NCI-H2029 treated with DMSO at 0.1 percent for 48 hours (cell line): Measurements from ENCODE around the gene NCS1.

ENCODE experiments used
- DNase-seq: peaks from one replicate; lab custom pipeline; 2025; lab: John Stamatoyannopoulos, UW

Gene NCS1

DNA sequence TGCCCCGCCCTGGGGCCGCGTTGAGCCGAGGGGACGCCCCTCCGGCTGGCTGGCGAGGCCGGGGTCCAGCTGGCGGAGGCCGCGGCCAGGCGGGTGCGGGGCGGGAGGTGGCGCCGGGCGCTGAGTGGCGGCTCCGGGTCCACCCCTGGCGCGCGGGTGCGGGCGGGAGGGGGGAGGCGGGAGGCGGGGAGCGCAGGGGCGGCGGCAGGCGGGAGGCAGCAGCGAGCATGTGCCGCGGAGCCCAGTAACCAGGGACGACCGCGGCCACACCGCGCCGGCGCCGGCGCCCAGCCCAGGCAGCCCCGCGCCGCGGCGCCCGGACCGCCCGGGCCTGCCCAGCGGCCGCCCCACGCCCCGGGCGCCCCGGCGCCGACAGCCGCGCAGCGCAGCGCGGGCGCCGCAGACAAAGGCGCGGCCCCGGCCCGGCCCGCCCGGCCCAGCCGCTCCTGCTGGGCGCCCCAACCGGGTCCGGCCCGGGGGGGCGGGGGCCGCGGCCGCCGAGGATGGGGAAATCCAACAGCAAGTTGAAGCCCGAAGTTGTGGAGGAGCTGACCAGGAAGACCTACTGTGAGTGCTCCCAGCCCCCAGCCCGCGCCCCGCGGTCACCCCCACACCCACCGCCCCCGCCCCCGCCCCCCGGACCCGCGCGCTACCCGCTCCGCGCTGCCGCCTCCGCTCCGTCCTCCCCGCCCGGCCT lies at the start of gene NCS1:
Gene NCS1, plus strand, starts transcription at position 244 of the 697 bp plus-strand sequence. Its CDS starts 260 bp downstream, at position 504.
- DNase-seq = no peak

DNA sequence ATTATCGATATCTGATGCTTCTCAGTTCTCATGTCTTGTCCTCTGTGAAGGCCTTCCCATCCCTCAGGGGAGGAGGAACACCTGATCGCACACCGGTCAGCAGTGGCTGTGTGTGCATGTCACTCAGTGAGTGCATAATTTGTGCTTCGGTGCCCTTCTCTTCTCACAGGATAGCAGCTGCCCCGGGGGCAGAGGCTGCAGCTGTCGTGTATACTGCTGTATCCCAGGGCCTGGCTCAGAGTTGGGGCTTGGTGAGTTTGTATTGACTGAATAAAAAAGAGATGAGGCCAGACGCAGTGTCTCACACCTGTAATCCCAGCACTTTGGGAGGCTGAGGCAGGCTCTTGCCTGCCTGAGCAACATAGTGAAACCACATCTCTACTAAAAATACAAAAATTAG lies 49.7 kb upstream of the NCS1 start:
- DNase-seq = no peak

DNA sequence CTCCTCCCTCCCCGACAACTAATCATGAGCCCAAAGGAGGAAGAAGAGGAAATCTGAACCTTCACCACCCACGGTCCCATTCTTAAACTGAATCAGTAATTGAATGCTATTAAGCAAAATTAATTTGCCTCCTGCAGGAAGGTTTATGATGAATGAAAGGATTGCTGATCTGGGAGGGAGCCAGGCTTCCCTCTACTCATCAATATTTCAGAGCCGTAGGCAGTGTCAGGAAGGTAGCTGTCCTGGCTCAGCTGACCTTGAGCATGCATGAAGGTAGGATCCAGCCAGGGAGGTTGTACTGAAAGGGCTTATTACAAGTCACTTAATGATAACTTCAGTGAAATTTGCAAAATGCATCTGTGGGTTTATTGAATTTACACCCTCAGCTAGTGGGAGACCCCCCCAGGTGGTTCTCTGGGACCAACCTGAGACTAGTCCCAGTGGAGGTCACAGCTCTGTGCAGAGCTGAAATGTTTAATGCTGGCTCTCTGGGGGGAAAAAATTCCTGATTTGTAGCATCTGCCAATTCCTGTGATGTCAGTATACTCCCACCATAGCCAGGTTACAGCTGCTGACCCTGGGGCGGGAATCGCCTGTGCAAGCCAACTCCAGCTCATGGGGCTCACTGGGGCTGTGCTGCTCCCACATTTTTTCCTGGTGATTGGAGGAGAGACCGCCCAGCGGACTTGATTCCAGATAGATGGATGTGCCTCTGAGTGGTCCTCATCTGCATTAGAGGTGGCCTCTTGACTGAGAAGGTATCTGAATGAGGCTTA lies 47.9 kb upstream of the NCS1 start:
- DNase-seq = no peak

DNA sequence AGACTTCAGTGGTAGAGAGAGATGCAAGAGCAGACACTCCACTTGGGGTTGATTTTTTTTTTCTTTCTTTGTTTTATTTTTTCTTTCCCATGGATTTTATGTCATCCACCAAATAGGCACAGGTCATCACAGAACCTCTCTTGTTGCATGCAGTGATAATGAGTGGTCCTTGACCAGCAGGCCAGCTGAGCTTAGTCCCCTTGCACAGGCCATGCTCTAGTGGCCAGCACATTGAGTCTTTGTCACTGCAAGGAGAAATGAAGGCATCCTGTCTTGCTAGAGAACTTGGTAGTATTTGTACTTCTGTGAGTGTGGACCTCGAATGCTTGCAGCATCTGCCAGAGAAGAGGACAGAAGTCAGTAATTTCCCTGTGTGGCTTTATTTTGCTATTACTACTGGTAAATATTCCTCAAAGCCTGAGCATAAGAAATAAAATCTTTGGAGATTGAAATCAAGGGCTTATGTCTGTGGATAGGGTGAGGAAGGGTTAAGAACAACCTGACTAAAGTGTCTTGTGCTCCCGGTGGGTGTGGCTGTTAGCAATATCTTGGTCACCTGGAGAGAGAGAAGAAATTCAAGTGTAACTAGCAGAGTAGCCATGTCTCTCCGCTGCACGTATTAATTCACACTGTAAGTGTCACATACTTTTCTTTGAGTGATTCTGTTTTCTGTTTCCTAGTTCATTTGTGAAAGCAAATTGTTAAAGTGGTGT lies 45.3 kb upstream of the NCS1 start:
- DNase-seq = no peak

DNA sequence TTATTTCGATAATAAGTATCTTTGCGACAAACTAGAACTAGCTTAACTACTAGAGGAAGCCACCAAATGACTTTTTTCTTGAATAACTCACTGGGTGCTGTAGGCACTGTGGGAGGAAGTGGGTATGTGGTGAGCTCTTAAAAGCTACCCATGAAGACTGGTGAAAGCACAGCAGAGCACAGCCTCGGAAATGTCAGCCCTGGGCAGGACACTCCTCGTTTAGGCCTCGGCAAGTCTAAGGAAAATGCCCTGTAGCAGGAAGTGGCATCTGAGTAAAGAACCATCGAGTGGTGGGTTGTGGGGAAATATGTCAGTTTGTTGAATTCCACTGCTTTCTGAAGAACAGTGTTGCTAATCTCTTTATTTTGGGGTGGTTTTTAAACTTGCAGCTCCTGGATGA lies 44.0 kb upstream of the NCS1 start:
- DNase-seq = no peak

DNA sequence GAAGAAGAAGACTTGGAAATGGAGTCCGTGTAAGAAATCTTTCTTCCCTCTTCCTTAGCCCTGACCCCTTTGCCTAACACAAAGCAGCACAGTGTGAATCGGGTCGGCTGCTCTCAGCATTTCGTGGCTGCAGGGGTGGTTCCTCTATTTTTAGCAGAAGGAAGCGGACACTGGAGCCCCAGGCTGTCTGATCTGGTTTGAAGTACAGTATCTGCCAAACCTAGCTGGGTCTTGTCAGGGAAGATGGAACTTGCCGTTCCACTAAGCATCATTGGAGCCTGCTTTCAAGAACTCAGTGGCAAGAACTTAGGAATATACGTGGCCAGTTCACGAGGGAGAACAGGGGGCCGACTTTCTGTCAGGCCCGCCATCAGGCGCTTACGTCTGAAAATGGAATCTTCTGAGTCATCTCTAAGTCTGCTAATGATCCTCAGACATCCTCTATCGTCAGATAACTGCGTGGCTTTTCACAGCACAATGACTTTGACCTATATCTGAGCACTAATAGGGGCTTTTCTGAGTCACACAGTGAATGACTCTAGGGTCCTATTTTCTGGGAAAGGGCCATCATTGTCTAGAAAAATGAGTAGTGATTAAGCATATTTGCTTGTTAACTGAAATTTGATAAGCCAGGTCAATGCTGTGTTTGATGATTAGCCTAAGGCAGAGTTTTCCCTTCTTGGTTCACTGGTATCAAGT lies 43.3 kb upstream of the NCS1 start:
- DNase-seq = no peak

DNA sequence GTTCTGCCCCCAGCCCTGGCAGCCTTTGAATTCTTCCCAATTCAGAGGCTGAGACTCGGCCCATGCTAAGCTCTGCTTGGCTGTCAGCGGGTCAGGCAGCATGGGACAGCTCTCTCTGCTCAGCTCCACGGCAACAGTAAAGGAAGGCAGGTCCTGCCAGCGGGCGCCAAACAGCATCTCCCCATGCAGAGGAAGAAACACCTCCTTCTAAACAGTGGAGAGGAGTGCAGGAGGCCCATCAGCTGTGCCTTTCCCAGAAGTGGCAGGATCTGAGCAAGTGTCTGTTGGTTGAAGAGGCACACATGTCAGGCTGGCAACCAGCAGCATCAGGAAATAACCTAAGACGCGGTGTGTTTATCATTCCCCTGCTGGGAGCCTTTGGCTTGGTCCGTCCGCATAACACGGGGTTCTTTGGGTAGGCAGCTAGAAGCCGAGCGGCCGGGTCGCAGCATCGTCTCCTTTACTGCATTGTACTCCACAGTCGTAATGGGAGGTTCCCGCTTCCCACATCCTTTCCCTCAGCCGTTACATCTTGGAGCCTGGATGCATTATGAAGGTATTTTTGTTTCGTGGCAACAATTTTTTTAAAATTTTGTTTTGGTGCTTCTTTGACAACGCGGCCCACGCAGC lies 42.7 kb upstream of the NCS1 start:
- no peak for DNase-seq

DNA sequence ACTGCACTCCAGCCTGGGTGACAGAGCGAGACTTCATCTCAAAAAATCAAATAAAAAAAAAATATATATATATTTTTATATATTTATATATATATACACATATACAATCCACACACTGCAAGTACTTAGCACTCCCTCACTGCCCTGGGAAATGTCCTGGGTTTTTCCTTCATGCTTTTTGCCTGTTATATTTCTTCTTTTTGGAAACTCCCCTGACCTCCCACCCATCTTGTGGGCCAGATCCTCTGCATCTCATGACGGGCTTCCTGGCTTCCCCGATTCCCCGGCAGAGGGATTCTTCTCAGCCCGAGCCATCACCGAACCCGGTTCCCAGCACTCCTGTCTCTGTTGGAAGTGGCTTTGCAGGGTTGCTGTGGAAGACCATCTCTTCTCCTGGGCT lies 39.5 kb upstream of the NCS1 start:
- no peak for DNase-seq

DNA sequence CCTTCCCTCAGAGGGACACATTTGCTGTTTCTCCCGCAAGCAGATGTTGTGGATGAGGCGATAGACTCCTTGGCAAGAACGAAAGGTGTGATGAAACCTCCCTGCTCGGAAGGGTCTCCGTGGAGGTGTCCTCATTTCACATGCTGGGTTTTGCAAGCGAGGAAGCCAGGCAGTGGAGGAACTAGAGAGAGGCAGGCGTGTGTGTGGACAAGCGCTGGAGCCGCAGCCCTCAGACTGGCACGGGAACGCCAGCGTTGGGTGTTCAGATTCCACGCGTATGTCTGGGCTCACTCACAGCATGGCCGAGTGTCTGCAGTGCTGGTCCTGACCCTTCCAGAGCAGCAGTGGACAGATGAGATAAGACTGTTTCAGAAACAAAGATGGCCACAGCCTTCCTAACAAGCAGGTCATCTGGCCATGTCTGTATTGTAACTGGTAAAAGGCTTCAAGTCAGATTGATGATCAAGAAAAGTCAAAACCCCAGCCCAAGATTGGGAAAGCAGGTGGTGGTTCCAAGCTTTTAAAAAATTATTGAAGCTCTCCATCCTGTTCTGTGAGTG lies 35.0 kb upstream of the NCS1 start:
- no peak for DNase-seq

DNA sequence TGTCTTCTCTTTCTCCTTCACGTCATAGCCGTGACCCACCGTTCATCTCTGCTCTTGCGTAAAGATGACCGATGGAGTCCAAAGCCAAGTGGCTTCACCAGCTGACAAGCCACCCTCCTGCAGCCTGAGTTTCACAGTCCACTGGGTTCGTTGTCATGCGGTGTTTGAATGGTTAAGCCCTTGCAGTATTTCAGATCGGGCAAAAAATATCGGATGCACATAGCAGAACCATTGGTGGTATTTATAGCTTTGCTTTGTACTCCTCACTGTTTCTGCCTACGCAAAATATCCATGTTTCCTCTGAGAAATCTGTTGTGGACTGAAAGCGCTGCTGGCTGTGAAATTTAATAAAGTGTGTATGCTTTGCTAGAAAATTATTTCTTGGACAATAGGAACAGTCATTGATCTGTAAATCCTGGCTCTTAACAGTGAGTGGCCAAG lies 34.5 kb upstream of the NCS1 start:
- no peak for DNase-seq

DNA sequence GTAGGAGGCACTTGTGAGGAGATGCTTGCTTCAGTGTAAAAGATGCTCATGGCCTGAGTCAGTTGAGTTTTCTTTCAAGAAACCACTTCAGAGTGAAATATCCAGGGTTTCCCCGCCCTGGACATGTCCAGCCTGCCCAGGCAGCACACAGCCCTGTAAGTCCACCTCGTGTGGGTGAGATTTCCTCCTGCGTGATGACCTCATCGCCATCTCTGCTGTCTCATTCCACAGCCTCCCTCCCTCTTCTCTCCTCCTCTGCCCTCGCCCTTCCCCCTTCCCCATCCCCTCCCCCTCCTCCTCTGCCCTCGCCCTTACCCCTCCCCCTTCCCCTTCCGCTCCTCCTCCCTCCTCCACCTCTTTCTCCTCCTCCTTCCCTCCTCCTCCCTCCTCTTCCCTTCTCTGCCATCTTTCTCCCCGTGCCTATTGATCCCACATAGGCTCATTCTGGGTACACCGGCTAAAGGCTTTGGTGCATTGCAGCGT lies 34.0 kb upstream of the NCS1 start:
- no peak for DNase-seq

DNA sequence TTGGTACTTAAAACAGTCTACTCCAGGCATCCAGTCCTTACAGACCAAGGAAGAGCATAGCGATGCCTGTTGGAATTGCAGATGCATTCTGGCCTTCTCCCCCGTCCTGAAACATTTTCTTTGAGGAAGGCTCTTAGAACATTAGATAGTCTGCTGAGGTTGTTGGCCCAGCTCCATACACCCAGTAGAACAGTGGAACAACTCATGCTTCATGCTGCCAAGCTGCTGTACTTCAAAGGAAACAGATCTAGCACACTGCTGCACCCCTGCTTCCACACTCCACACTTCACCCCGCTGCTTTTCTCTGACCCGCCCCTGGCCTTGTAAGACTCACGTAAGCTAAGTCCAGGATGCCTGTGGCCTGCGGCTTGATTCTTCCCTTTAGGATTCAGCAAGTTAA lies 33.4 kb upstream of the NCS1 start:
- DNase-seq = no peak

DNA sequence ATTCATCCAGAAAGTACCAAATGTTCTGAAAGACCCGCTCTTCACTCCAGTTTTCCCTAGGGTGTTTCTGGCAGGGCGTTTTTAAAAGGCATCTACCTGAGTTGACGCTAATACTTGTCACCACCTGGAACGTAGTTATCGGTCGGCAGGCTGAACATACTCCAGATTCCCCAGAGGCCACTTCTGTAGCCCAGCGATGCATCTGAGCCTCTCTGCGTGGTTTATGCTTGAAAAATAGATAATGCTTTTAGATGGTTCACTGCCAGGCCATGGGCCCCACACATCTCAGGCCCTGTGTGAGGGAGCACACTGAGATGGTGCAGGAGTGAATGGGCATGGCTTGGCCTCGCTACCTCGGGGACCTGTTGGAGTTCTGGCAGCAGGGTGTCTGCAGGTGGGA lies 33.0 kb upstream of the NCS1 start:
- no peak for DNase-seq

DNA sequence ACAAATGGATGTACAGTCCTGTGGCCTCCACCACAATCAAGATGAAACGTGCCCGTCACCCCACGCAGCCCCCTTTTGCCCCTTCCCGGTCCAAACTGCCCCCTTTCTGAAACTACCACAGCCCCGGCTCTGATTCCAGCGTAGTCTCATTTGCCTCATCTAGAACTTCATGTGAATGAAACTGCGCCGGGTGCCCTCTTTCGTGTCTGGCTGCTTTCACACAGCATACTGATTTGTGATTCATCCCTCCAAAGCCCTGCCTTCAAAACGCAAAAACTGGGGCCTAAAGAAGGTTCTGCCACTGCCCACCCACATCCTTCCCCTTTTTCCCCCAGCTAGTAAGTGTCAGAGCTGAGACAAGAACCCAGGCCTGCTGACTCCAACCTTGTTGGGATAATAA lies 31.5 kb upstream of the NCS1 start:
- DNase-seq = no peak

DNA sequence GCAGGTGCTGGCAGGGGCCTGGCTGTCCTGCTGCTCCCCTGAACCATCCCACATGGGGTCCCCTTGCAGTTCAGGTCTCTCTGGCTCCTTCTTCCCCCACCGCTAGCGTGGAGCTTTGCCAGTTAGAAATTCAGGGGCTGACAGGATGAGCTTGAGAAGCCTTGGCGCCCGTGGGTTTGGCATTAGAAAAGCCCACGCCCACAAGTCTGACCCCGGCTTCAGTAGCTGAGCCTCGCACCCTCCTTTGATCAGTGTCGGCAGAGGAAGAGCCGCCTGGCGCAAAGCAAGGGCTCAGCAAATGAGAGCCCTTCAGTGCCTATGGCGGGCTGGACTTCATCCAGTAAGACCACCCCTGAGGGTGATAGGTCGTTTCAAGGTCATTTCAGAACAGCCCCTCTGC lies 30.1 kb upstream of the NCS1 start:
- no peak for DNase-seq

DNA sequence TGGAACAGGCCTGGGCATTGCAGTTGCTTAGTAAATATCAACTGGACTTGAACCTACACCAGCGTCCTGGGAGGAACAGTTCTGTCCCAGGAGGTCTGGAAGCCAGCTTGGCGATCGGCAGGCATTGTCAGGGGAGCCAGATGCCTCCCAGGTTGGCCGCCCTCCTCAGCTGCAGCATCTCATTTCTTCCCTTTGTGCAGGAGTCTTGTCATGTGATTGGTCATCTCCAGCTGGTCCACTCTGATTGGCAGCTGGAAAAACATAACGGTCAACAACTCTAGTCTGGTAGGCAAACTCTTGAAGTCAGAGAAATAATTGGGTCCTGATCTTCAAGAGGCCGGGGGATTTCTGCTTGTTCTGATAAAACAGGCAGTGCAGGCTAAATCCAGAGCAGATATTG lies 29.6 kb upstream of the NCS1 start:
- DNase-seq = no peak

DNA sequence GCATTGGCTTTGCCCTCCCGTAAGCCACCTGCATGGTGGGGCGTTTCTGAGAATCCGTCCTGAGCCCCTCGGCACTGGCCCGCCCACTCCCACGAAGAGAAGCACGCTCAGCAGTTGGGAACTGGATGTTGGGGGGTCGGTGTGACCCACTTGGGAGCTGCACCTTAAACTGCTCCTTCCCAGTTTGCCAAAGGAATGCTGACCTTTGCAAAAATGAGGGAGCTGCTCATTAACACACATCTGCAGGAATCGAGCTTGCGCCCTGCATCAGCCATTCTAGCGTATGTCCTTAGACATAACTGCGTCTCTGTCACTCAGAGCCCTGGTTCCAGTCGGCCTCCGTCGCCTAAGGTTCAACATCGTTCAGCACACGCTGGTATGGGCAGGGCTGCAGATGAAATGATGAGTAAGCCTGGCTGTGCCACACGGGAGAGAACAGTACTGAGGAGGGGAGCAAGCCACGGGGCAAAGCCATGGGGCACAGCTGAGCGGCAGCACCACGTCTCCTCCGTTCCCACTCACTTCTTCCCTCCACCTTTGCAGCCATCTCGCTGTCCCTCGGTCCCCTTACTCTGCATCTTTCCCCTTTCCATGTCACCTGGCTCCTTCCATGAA lies 28.8 kb upstream of the NCS1 start:
- DNase-seq = no peak

DNA sequence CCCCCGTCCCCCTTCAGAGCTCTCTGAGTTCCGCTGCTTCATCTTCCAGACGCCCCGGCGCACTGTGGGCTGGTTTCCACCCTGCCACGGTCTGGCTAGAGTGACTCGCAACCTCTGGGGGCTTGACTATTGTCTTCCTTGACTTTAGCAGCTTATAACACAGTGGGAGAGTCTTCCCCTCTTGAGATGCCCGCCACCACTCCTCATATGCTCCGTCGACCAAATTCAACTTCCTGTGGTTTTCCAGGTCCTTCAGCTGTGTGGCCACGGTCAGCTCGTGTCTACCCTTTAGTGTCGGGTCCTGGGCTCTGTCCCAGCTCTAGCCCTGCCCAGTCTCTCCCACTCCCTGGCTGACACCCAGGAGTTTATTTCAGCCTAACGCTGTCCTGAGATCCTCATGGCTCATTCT lies 28.2 kb upstream of the NCS1 start:
- DNase-seq = no peak

DNA sequence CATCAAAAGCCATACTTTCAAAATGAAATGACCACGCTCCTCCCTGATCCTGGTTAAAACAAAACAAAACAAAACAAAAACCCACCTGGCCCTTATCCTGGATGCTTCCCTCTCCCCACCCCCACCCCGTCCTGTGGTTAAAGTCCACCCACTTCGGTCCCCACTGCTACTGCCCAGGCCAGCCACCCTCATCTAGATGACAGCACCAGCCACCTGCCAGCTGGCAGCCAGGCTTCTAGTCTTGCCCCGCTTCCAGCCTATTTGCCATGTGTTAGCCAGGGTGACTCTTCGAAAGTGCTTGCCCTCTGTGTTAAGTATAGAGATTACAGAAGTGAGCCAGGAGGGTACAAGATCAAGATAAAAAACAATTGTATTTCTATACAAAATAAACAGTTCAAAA lies 27.5 kb upstream of the NCS1 start:
- DNase-seq = no peak

DNA sequence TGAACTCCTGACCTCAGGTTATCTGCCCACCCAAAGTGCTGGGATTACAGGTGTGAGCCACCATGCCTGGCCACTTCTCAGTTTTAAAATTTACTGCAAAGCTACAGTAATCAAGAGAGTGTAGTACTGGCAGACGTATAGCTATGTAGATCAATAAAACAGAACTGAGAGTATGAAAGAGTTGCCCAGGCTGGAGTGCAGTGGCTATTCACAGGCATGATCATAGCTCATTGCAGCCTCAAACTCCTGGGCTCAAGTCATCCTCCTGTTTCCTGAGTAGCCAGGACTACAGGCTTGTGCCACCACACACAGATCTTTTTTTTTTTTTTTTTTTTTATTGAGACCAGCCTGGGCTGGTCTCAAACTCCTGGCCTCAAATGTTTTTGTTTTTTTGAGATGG lies 26.5 kb upstream of the NCS1 start:
- no peak for DNase-seq

DNA sequence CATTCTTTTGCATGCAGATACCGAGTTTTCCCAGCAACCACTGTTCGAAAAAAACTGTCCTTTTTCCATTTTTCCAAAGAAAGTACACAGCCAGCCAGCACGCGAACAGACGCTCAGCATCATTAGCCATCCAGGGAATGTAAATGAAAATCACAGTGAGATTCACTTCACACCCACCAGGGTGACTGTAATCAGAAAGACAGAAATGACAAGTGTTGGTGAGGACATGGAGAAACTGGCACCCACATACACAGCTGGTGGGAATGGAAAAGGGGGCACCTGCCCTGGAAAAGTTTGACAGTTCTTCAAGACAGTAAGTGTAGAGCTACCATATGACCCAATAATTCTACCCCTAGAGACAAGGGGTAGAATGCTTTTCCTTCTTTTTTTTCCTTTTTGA lies 25.0 kb upstream of the NCS1 start:
- DNase-seq = no peak
